ENCODE results near the gene KCNK13.

DNA sequence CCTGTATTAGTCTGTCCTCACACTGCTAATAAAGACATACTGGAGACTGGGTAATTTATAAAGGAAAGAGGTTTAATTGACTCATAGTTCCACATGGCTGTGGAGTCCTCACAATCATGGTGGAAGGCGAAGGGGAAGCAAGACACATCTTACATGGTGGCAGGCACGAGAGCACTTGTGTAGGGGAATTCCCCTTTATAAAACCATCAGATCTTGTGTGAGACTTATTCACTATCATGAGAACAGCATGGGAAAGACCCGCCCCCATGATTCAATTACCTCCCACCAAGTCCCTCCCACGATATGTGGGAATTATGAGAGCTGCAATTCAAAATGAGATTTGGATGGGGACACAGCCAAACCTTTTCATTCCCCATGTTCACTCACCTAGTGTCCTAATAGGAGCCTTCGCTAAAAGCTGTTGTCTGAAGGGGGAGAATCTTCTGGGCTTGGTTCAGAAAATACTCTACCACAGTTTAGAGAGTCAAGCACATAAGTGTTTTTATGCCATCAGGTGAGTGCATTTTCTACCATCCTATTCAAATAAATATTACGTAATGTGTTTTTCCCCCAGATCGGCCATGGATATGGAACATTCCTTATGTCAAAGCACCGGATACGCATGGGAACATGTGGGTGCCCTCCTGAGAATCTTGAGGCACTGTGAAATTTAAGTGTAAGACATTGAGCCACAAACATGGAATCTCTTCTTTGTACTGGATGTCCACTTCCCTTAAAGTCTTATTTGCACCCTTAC, 19.1 kb upstream of the KCNK13 start:
- TF ChIP-seq EZH2 (IDR thresholded peaks at IDR 0.05; ENCODE audit: insufficient read depth, poor library complexity, severe bottlenecking) (no peak), EZH2phosphoT487 (IDR thresholded peaks at IDR 0.05; ENCODE audit: insufficient read depth, low read depth) (no peak)
